C4-2B (cell line): ENCODE results near the gene OR4D9.

Experiments
- H3K27ac ChIP-seq: fragments of 450-650 bp; 2 replicates; pipeline ENCODE4 v1.5.1; 2017
- ZFX ChIP-seq: fragments of 450-650 bp; IDR thresholded peaks from 2 replicates; pipeline ENCODE4 v1.6.1; 2017
- TF ChIP-seq, protein P1 (sequence below): fragments of 450-650 bp; conservative IDR thresholded peaks from 2 replicates; pipeline ENCODE4 v1.5.1; 2017; ENCODE audit warnings: mild to moderate bottlenecking

Gene OR4D9

DNA sequence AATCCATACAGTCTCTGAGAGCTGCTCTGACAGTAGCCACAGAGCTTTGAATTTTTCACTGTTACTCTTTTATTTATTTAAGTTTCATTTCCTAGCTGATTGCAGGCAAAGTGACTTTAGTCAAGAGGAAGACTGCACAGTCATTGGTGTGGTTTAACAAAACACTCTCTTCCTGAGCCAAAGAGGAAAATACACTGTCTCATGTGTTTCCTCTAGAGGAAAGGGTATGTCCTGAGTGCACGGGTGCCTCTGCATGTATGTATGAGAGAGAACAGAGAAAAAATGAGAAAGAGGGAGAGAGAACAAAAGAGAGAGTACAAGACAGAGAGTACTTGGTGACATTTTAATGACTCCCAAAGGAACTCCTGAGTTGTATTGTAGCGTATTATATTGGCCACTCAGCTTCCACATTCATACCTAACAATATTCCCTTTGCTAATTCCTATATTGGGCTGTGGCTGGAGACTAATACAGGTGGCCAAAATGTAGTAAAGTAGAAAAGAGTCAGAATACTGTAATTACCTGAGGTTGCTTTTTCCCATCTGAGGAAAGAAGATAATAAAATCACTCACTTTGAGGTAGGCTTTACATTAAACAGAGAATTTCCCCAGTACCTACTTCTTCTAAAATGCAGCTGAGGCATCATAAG lies at the start of gene OR4D9:
TSS of gene OR4D9 (plus strand) at position 599 of the 649 bp plus-strand sequence. CDS start 3,374 bp downstream, outside the sequence.
- H3K27ac ChIP-seq = no peak within 1 kb of the TSS
- no peak for TF ChIP-seq ZFX
- TF ChIP-seq, protein P1, sequence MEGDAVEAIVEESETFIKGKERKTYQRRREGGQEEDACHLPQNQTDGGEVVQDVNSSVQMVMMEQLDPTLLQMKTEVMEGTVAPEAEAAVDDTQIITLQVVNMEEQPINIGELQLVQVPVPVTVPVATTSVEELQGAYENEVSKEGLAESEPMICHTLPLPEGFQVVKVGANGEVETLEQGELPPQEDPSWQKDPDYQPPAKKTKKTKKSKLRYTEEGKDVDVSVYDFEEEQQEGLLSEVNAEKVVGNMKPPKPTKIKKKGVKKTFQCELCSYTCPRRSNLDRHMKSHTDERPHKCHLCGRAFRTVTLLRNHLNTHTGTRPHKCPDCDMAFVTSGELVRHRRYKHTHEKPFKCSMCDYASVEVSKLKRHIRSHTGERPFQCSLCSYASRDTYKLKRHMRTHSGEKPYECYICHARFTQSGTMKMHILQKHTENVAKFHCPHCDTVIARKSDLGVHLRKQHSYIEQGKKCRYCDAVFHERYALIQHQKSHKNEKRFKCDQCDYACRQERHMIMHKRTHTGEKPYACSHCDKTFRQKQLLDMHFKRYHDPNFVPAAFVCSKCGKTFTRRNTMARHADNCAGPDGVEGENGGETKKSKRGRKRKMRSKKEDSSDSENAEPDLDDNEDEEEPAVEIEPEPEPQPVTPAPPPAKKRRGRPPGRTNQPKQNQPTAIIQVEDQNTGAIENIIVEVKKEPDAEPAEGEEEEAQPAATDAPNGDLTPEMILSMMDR = no peak

DNA sequence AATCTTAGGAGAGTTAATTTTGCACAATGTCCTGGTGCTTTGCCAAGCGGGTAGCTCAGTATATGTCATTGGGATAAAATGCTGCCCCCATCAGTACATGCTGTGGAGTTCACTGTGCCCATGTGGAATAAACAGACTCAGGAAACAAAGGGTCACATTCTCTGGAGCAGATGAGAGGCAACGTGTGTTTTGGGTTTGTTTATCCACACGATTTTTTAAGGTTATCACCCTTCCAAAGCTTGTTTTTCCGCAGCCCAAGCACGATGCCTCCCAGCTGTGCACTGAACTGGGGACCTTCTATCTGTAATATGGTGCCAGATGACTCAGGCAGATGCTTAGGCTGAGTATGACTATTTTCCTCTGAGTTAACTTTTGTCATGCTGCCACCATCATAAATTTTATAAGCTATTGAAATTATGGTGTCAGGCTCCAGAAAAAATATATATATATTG lies 48.1 kb upstream of the OR4D9 start:
- TF ChIP-seq ZFX = no peak
- TF ChIP-seq, protein P1 = no peak
- H3K27ac ChIP-seq = no peak overlapping the region

DNA sequence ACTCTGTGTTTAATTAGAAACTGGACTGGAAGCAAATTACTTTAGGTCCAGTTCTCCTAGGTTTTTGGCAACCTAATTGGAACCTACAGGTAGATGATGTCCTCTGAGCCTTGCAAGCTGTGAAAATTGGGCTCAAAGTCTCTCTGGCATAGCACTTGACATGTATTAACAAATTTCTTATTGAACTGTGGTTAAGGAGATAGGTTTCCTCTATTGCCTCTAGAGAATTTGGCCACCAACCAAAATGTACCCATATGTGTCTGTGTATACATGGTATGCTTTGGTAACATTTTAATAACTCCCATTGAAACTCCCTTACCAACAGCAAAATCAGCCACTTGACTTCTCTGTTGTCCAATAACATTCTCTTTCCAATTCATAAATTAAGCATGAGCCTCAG lies 38.3 kb upstream of the OR4D9 start, which contains the start of gene OR4D10:
TSS of gene OR4D10 (plus strand) at position 301 of the 400 bp plus-strand sequence. CDS start 4,115 bp downstream, outside the sequence.
- TF ChIP-seq, protein P1 = no peak
- no peak for TF ChIP-seq ZFX
- no peak within 1 kb of the TSS for H3K27ac ChIP-seq

DNA sequence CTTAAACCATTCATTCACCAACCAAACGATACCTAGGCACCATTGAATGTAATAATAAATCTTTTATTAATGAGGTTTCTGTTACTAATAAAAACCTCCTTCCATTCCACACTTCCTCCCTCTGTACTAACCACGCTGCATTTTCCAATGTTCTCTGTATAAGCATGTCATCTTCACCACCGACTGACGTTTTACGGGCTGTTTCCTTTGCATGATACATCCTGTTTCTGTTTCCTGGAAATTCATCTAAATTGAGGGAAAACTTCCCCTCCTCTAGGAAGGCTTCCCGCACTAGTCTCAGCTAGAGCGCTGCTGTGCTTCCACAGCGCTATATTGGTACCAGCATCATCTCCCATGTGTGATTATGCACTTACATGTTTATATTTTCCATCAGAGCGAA lies 36.2 kb upstream of the OR4D9 start:
- TF ChIP-seq, protein P1 = no peak
- TF ChIP-seq ZFX = no peak
- H3K27ac ChIP-seq = no peak overlapping the region

DNA sequence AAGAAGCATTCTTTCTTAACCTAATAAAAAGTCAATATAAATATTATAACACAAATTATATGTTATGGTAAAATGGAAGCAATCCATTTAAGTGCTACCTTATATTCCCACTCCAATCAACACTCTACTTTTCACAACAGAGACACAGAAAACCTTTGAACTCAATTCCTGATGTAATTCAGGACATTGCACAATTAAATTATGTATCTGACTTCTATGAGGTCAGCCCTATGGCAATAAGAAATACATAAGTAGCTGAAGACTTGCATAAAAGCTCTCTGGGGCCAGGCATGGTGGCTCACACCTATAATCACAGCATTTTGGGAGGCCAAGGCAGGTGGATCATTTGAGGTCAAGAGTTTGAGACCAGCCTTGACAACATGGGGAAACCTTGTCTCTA lies 31.4 kb upstream of the OR4D9 start:
- TF ChIP-seq ZFX = no peak
- TF ChIP-seq, protein P1 = no peak
- no peak overlapping the region for H3K27ac ChIP-seq

DNA sequence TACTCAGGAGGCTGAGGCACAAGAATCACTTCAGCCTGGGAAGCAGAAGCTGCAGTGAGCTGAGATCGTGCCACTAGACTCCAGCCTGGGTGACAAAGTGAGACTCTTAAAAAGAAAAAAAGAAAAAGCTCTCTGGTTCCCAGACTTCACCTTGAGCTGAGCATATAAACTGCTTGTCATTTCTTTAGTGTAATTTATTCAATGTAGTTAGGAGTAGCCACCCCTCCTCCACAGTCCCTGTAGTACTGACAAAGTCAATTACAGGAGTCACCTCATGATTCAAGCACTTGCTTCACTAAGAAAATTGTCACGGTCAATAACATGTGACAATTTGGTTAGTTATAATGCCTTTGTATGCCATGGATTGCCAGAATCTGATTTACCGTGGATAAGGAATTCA lies 31.0 kb upstream of the OR4D9 start:
- no peak overlapping the region for H3K27ac ChIP-seq
- TF ChIP-seq, protein P1 = no peak
- no peak for TF ChIP-seq ZFX

DNA sequence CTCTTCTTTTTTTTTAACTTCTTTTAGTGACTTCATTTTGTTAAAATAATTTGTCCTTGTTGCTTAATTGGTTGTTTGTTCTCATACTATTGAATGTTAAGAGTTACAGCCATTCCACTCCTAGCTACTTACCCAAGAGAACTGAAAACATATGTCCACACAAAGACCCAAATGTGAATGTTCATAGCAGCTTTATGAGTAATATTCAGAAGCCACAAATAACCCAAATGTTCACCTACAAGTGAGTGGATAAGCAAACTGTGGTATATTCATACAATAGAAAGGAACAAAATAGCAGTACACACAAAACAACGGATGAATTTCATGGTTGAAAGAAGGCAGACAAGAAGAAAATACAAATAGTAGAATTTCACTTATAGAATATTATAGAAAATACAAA lies 9.4 kb upstream of the OR4D9 start:
- H3K27ac ChIP-seq = no peak overlapping the region
- TF ChIP-seq, protein P1 = no peak
- TF ChIP-seq ZFX = no peak
